B cell (primary cell): ENCODE measurements around the gene TRIM50.

Source experiments
- CTCF ChIP-seq: fragments of 200-600 bp; IDR thresholded peaks from one replicate; pipeline ENCODE4 v1.8.0; 2022; ENCODE audit warnings: antibody characterized with exemption, mild to moderate bottlenecking
- EZH2 ChIP-seq: IDR thresholded peaks from 2 replicates; pipeline ENCODE4 v1.6.1; 2012; ENCODE audit warnings: borderline replicate concordance, low read depth, mild to moderate bottlenecking, moderate library complexity, low read length; ENCODE audit not compliant: insufficient read depth, poor library complexity, severe bottlenecking

DNA sequence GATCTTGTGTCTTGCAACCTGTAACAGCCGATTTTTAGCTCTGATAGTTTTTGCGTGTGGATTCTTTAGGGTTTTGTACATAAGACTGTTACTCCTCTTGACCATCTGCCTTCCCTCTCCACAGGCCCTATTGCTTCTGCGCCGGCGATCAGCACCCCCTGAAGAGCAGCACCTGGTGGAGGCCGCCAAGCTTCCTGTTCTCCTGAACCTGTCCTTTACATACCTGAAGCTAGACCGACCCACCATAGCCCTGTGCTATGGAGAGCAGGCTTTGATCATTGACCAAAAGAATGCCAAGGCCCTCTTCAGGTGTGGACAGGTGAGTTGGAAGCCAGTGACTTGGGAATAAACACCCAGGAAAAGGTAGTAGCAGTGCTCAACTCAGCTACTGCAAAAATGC lies 12.6 kb upstream of the TRIM50 start:
- no peak for TF ChIP-seq CTCF
- no peak for TF ChIP-seq EZH2
